Measurements from ENCODE around the gene RABGAP1L.

DNA sequence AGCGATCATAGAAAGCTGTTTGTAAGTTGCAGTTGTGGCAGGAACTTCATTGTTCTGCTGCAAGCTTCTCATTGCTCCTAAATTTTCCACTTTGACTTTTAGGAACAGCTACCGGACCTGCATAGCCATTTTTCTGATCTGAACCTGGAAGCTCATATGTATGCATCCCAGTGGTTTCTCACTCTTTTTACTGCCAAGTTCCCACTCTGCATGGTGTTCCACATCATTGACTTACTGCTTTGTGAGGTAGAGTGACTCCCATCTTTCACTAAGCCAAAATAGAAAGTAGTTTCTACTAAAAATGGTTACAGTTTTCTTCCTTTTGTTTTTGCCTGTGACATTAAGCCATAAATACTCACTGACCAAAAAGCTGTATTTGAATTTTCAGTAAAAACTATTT, 542.7 kb downstream of the RABGAP1L start:
- TF ChIP-seq EP300 (IDR thresholded peaks at IDR 0.05) = no peak
- no peak for TF ChIP-seq POLR2A (IDR thresholded peaks at IDR 0.05)
- TF ChIP-seq CTCF (IDR thresholded peaks at IDR 0.05) = no peak
- TF ChIP-seq POLR2AphosphoS5 (IDR thresholded peaks at IDR 0.05) = no peak
